Muscle layer of duodenum (tissue), 2 donors: Measurements from ENCODE around the gene CPNE7.

Experiments
- H3K27ac ChIP-seq: one replicate; pipeline ENCODE4 v1.7.0; 2013; ENCODE audit warnings: mild to moderate bottlenecking, low read length
- H3K27me3 ChIP-seq: one replicate; pipeline ENCODE4 v1.7.0; 2013; ENCODE audit warnings: low read depth, mild to moderate bottlenecking, control low read depth, low read length
- H3K36me3 ChIP-seq, 2 donors: one replicate each; pipeline ENCODE4 v1.7.0; 2013; ENCODE audit warnings: low read length in 2 of 2, control low read depth in 1 of 2, mild to moderate bottlenecking in 1 of 2; ENCODE audit not compliant: insufficient read depth in 2 of 2, control insufficient read depth in 1 of 2
- H3K4me1 ChIP-seq, 2 donors: one replicate each; pipeline ENCODE4 v1.7.0; 2013; ENCODE audit warnings: low read length in 2 of 2, mild to moderate bottlenecking in 2 of 2, control low read depth in 1 of 2, moderate library complexity in 1 of 2; ENCODE audit not compliant: insufficient read depth in 2 of 2, control insufficient read depth in 1 of 2
- H3K4me3 ChIP-seq, 2 donors: one replicate each; pipeline ENCODE4 v1.7.0; 2013; ENCODE audit warnings: low read length in 2 of 2, low read depth in 1 of 2, mild to moderate bottlenecking in 1 of 2
- H3K9me3 ChIP-seq, 2 donors: one replicate each; pipeline ENCODE4 v1.7.0; 2013; ENCODE audit warnings: low read length in 2 of 2, control low read depth in 1 of 2, mild to moderate bottlenecking in 1 of 2; ENCODE audit not compliant: control insufficient read depth in 1 of 2
- donor health status: healthy.

Gene CPNE7

DNA sequence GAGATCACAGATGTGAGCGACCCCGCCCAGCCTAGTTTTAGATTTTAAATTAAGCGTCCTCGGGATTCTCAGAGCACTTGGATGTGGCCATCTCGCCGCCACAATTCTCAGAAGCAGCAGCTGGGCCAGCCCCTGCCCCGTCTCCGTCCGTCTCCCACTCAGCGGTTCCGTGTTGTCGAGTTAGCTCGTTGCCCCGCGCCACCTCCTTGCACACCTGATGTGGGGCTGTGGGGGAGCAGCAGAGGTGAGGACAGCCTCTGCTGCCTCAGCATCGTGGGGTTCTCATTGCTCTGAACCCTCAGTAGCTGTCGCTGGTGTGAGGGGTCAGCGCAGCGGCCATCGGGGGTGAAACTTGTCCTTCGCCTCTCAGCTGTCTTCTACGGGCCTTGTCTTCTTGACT, 23.2 kb upstream of the CPNE7 start:
- H3K27ac ChIP-seq, result no peak overlapping the region
- no peak overlapping the region for H3K4me3 ChIP-seq
- H3K4me1 ChIP-seq, result no peaks in the 10 kb centered on the region
- no peaks in the 10 kb centered on the region for H3K9me3 ChIP-seq
- peaks cover 18 to 94% of the 10 kb centered on the region in 2 donors for H3K36me3 ChIP-seq
- no peaks in the 10 kb centered on the region for H3K27me3 ChIP-seq

DNA sequence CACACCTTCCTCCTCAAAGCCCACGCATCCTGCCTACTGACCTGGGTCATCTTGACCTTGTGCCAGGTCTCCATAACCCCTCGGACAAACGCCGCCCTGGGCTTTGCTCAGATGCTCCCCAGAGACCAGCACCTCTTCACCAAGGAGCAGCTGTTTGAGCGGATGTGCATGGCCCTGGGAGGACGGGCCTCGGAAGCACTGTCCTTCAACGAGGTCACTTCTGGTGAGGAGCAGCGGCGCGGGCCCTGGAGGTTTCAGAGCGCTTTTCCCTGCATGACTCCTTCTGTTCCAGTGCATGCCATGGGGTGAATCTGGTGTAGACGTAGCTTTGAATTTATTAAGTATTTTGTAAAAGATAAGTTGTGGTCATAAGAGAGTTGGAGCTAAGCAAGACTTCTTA, 22.6 kb upstream of the CPNE7 start:
- Histone ChIP-seq H3K4me1 (peaks cover 0 to 4% of the 10 kb centered on the region in 2 donors), H3K27ac (no peak overlapping the region), H3K4me3 (no peak overlapping the region), H3K27me3 (no peaks in the 10 kb centered on the region), H3K9me3 (no peaks in the 10 kb centered on the region), H3K36me3 (peaks cover 17 to 90% of the 10 kb centered on the region in 2 donors)

GRCh38 chr16:89553733-89554132, 21.8 kb upstream of the CPNE7 start:
- H3K9me3 ChIP-seq, result no peaks in the 10 kb centered on the region
- no peak overlapping the region for H3K4me3 ChIP-seq
- H3K36me3 ChIP-seq, result peaks cover 11 to 81% of the 10 kb centered on the region in 2 donors
- no peak overlapping the region for H3K27ac ChIP-seq
- H3K27me3 ChIP-seq, result no peaks in the 10 kb centered on the region
- peaks cover 0 to 6% of the 10 kb centered on the region in 2 donors for H3K4me1 ChIP-seq

GRCh38 chr16:89554343-89554742, 21.2 kb upstream of the CPNE7 start:
- Histone ChIP-seq H3K9me3 (no peaks in the 10 kb centered on the region), H3K27ac (no peak overlapping the region), H3K36me3 (peaks cover 11 to 76% of the 10 kb centered on the region in 2 donors), H3K27me3 (no peaks in the 10 kb centered on the region), H3K4me3 (no peak overlapping the region), H3K4me1 (peaks cover 0 to 6% of the 10 kb centered on the region in 2 donors)

GRCh38 chr16:89555265-89555664, 20.3 kb upstream of the CPNE7 start:
- no peaks in the 10 kb centered on the region for H3K27me3 ChIP-seq
- H3K9me3 ChIP-seq, result no peaks in the 10 kb centered on the region
- H3K36me3 ChIP-seq, result peaks cover 11 to 74% of the 10 kb centered on the region in 2 donors
- peaks cover 0 to 10% of the 10 kb centered on the region in 2 donors for H3K4me1 ChIP-seq
- H3K4me3 ChIP-seq, result no peak overlapping the region
- H3K27ac ChIP-seq, result no peak overlapping the region

- no peak overlapping the region for H3K4me3 ChIP-seq
- H3K4me1 ChIP-seq, result peaks cover 0 to 10% of the 10 kb centered on the region in 2 donors
- no peaks in the 10 kb centered on the region for H3K9me3 ChIP-seq
- H3K27me3 ChIP-seq, result no peaks in the 10 kb centered on the region
- H3K27ac ChIP-seq, result no peak overlapping the region
- peaks cover 11 to 70% of the 10 kb centered on the region in 2 donors for H3K36me3 ChIP-seq
These were observed 19.8 kb upstream of the CPNE7 start for GRCh38 chr16:89555780-89556179.

DNA sequence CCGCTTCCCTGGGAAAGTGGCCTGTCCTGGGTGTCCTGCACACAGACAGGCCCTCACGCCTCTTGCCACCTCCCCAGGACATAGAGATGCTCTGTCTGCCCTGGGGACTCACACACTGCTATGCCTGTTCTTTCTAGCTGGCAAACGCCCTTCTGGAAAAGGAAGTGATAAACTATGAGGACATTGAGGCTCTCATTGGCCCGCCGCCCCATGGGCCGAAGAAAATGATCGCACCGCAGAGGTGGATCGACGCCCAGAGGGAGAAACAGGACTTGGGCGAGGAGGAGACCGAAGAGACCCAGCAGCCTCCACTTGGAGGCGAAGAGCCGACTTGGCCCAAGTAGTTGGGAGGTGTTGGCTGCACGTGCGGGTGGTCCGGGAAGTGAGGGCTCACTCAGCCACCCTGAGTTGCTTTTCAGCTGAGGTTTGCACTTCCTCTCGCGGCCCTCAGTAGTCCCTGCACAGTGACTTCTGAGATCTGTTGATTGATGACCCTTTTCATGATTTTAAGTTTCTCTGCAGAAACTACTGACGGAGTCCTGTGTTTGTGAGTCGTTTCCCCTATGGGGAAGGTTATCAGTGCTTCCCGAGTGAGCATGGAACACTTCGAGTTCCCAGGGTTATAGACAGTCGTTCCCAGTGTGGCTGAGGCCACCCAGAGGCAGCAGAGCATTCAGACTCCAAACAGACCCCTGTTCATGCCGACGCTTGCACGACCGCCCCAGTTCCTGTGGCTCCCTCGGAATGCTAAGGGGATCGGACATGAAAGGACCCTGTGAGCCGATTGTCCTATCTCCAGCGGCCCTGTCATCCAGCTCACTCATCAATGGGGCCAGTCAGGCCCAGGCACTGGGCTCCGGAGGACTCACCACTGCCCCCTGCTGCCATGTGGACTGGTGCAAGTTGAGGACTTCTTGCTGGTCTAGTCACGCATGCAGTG, 18.5 kb upstream of the CPNE7 start:
- H3K4me3 ChIP-seq, result no peak overlapping the region

GRCh38 chr16:89557690-89558490, 17.7 kb upstream of the CPNE7 start:
- Histone ChIP-seq H3K27me3 (no peaks in the 10 kb centered on the region), H3K36me3 (peaks cover 27 to 63% of the 10 kb centered on the region in 2 donors), H3K9me3 (no peaks in the 10 kb centered on the region), H3K27ac (no peak overlapping the region), H3K4me1 (peaks cover 6 to 21% of the 10 kb centered on the region in 2 donors), H3K4me3 (no peak overlapping the region)

More for the DNA sequence above, 18.5 kb upstream of the CPNE7 start:
- Histone ChIP-seq H3K9me3 (no peaks in the 10 kb centered on the region), H3K27ac (no peak overlapping the region), H3K36me3 (peaks cover 18 to 63% of the 10 kb centered on the region in 2 donors), H3K4me1 (peaks cover 4 to 17% of the 10 kb centered on the region in 2 donors), H3K27me3 (no peaks in the 10 kb centered on the region)

- peak within 1 kb of the TSS; percentile 96 for H3K27ac ChIP-seq
- peak within 1 kb of the TSS; percentile 79 to 92 for H3K4me3 ChIP-seq
- H3K27me3 ChIP-seq, result no peaks in the 10 kb centered on the region
- H3K4me1 ChIP-seq, result peaks cover 14 to 41% of the 10 kb centered on the region in 2 donors
- no peaks in the 10 kb centered on the region for H3K9me3 ChIP-seq
- H3K36me3 ChIP-seq, result peaks cover 44 to 57% of the 10 kb centered on the region in 2 donors
These were observed 15.0 kb upstream of the CPNE7 start, which contains the start of gene RPL13 for GRCh38 chr16:89560378-89561141. Gene RPL13, plus strand, starts transcription at chr16:89560682. Its CDS starts 278 bp downstream, at chr16:89560960.

DNA sequence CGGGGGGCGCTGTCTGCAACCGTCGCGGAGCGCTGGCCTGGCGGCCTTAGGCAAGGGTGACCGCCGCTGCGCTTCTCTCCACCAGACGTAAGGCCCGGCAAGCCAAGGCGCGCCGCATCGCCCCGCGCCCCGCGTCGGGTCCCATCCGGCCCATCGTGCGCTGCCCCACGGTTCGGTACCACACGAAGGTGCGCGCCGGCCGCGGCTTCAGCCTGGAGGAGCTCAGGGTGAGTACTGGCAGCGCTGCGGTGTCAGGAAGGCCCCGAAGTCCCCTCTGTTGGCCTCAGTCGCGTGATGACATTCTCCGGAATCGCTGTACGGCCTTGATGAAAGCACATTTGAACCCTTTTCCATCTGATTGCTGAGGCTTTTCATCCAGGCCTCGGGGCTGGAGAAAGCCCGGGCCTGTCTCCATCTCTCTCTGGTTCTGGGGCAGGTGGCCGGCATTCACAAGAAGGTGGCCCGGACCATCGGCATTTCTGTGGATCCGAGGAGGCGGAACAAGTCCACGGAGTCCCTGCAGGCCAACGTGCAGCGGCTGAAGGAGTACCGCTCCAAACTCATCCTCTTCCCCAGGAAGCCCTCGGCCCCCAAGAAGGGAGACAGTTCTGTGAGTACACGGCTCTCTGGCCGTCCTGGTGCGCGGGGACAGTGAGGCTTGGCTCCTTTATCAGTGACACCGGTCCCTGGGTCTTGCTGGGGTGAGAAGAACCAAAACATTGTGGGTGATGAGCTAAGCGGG, 14.2 kb upstream of the CPNE7 start:
- peaks cover 14 to 47% of the 10 kb centered on the region in 2 donors for H3K4me1 ChIP-seq
- no peaks in the 10 kb centered on the region for H3K27me3 ChIP-seq
- peak overlapping the region; percentile 96 for H3K27ac ChIP-seq
- peaks cover 37 to 50% of the 10 kb centered on the region in 2 donors for H3K36me3 ChIP-seq
- peak overlapping the region; percentile 79 to 92 for H3K4me3 ChIP-seq
- H3K9me3 ChIP-seq, result no peaks in the 10 kb centered on the region
